HG02884 (cell line): ENCODE results near the gene OLFML2A.
"Not testable (repeated sequence)": the region's sequence is repeated elsewhere in the genome, so short reads cannot be mapped to it uniquely, and the experiment has no call there.

ENCODE experiments used
- ATAC-seq: cut with Tn5 transposase; IDR thresholded peaks from one replicate; pipeline ENCODE4 v1.9.1; 2021; ENCODE audit warnings: mild to moderate bottlenecking, moderate library complexity; ENCODE audit not compliant: unreplicated experiment

OLFML2A gene

GRCh38 chr9:124760719-124761118, 16.2 kb upstream of the OLFML2A start:
- ATAC-seq: no peak

- ATAC-seq: no peak
Measured at GRCh38 chr9:124761196-124761595, 15.7 kb upstream of the OLFML2A start.

- no peak for ATAC-seq
Measured at GRCh38 chr9:124761710-124762109, 15.2 kb upstream of the OLFML2A start.

DNA sequence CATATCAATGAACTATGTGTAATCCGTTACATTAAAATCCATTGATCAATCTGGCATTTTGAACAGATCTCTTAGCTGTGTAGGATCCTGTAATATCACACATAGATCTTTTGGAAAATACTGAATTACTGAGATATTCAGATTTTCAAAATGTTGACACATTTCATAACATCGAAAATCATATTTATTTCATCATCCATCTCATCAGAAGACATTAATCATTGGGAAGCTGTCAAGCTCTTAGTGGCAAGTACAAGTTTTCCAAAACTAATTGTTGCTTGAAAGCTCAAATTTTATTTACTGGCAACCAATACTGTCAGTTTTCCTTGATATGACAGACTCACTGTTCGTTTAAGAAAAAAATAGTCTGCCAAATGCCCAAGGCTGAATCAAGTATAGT, 14.3 kb upstream of the OLFML2A start:
- ATAC-seq: no peak

- no peak for ATAC-seq
Measured at GRCh38 chr9:124764774-124765438, 12.0 kb upstream of the OLFML2A start.

- ATAC-seq: no peak
Measured at GRCh38 chr9:124765439-124765835, 11.5 kb upstream of the OLFML2A start.

DNA sequence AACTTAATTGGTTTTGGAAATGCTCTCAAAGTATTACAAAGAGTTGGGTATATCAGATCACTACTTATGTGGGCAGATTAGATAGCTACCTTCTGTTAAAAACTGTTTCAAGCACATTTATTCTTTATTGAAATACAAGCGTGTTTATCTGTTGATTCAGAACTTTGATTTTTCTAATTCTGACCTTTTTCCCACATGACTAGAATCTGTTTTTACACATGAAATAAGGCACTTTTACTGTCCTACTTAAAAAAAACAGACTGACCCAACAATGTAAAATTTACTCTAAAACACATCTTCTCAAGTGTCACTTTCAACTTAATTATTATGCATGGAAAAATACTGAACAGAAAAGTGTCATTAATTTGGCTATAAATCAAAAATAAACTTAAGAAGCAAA, 10.6 kb upstream of the OLFML2A start:
- ATAC-seq: no peak

DNA sequence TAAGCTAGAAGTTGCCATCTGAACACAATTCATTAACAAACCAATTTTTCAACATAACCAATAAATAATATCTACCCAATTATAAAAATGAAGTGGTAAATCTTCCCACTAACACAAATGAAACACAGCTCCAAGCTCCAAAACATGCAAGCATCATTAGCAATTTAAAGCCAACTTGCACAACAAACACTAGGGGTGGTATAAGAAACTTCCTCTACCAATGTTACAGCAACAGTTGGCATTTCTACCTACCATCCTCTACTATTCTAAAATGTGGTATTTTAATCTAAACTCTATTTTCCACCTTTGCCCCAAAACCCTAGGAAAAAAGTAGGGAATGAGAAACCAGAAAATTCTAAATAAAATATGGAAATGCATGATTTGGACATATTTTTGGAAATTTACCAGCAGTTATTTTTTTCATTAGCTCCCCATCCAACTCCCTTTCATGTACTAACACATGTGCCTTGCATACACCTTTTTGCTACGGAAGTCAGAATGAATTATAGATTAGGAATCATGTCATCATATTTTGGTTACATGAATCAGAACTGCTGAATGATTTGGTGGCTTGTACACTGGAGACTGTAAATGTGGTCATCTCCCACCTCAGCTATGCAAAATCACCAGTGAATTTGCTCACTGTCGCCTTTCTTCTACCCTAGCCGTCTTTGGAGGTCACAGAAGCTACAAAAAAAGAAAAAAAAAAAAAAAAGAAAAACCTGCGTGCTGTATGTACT, 9.9 kb upstream of the OLFML2A start:
- ATAC-seq: no peak

- no peak for ATAC-seq
Measured at GRCh38 chr9:124767821-124768220, 9.1 kb upstream of the OLFML2A start.

DNA sequence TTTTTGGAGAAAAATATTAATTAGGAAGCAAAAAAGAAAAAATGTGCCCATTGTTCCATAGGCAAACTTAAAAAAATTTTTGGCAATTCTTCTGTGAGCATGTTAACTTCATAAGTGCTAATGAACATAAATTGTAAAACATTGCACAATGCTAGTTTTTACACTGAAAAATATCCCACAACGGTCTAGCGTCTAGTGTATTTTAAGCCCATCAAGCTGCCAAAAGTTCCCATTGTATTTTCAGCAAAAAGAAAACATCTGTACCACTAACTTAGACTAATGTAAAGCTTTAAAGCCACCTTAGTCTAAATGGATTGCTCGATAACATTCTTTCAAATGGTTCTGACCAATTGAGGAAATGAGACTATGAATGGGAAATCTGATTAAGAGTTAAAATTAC, 8.6 kb upstream of the OLFML2A start:
- ATAC-seq: no peak

DNA sequence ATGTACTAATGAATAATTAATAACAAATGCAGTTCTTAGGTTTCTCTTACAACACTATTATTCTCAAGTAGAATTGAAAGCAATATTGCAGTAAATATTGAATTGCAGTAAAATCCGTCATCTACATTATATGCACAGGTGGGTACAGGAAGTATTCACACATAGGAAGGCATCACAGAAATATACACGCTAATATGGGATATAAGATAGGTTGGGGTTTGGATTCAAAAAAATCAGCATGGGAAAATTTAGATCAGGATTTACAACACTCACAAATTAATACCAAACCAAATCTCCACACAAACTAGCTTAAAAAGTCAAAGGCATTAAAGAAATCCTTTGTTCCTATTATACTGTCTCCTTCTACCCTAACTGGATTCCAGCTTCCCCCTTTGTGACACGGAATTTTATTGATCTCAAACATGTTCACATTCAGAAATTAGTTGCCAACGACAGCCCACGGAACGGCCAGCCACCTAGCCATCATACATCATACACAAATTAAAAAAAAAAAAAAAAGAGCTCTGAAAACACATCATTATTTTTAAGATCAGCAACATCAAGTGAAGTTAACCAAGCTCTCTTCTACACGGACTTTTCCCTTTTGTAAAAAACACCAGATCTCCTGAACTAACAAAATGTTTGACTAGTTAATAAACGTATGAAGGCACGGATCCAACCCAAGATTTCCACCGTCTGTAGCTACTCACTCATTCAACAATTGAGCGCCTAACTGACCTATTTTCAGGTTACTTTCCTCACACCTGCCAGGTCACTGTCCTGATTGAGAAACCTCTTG, 8.0 kb upstream of the OLFML2A start:
- no peak for ATAC-seq

GRCh38 chr9:124769549-124770358, 7.2 kb upstream of the OLFML2A start:
- no peak for ATAC-seq

DNA sequence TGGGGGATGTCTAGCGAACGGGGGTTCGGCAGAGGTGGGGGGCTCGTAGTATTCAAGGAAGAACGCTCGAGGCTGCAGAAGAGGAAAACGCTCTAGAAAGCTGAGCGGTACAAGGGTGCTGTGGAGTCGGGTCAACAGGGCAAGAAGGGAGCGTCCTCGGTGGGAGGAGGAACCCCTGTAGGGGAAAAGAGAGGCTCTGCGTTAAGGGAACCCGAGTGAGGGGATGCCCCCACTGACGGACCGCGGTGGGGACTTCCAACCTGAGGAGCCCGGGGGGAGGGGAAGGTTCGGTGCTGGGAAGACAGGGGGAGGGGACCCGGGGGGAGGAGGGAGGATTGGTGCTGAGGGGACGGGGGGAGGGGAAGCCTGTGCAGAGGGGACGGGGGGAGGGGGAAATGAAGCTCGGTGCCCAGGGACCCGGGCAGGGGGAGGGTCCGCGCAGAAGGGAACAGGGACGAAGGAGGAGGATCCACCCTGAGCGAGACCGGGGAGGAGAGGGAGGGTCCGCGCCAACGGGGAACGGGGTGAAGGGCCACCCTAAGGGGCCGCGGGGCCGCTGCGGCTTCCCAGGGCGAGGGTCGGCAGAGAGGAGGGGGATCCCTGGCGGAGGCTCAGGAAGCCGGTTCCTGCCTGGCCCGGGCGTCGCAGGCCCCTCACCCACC, 6.4 kb upstream of the OLFML2A start:
- no peak for ATAC-seq

GRCh38 chr9:124771021-124771866, 5.7 kb upstream of the OLFML2A start, which contains the start of gene NR6A1:
Gene NR6A1 (minus strand): TSS chr9:124771311.
- peak; percentile 78 for ATAC-seq

DNA sequence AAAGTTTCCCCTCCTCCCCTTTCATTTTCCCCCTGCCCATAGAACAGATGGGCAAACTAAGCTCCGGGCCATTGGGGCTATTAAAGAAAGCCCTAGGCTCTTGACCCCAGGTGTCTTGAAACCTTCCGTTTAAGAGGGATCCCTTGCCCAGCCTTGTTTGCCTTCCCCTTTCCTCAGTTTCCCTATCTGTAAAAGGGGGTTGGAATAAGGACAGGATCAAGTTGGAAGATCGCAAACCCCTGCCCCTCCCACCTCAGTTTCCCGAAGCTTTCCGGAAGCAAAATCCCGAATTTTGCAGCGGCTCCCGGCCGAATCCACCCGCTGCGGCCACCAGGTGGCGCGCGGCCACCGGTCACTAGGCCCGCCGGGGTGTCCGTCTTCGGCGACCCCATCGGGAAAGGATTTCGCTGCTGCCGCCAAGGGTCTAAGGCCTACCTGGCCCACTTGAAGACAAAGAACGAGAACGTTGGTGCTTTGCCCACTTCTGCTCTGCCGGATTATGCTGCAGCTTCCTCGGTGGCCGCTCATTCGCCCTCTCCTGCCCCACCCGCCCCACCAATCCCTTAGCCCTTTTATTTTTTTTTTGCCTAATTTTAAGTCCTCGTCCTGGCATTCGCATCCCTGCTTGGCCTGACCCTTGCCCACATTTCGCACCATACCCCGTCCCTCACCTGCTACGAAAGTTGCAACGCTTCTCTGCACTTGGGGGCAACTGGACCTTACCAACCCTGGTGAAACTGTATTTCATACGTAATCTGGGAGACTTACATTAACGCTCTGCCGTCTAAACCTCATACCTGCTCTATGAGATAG, 4.9 kb upstream of the OLFML2A start:
- no peak for ATAC-seq

GRCh38 chr9:124772877-124773276, 4.1 kb upstream of the OLFML2A start:
- ATAC-seq: not testable (repeated sequence)

DNA sequence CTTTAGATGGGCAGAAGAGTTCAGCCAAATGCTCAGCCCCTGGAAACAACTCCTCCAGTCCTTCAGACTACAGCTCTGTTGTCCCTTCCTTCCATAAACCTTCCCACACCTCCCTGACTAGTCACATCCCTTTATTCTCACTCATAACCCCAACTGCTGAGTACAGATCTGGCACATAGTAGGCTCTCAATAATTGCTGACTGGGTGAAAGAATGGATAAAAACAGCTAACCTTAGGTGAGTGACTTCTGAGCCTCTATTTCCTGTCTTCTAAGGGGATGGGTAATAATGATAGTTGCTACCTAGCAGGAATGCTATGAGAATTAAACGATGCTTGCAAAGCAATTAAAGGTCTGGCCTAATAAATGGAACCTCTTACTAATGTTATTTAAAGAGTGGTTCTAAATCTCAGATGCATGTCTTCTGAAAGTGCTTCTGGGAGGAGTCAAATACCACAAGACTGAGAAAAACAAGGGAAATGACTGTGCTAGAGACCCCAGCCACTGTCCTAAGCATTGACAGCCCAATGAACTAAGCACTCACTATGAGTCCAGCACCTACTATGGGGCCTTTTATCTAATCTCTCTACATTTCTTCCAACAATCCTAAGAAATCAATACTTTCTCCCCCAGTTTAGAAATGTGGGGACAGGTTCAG, 3.3 kb upstream of the OLFML2A start:
- ATAC-seq: no peak
